Tibial nerve (tissue), 4 donors: ENCODE measurements around the gene PRKG1. TPM values are rescaled to one million over a fixed set of nuclear protein-coding genes. Genes with fewer than 3 reads are reported as not detected.
"Not testable (repeated sequence)": the region's sequence is repeated elsewhere in the genome, so short reads cannot be mapped to it uniquely, and the experiment has no call there.

ENCODE experiments used
- DNase-seq, 2 donors: peaks; one replicate each; pipeline ENCODE4 v3.0.0-alpha.2; 2019; ENCODE audit warnings: low spot score in 2 of 2
- H3K27ac ChIP-seq, 4 donors: fragments of 200-600 bp; sonication (generic) in 3 of 4; one replicate each; pipeline ENCODE4 v1.5.1; 2017 to 2019; ENCODE audit warnings: mild to moderate bottlenecking in 1 of 4
- H3K27me3 ChIP-seq, 2 donors: fragments of 200-600 bp; sonication (generic) in 1 of 2; one replicate each; pipeline versions ENCODE4 v1.5.1 to v1.6.0; 2017 to 2019
- H3K36me3 ChIP-seq, 3 donors: fragments of 200-600 bp; sonication (generic); one replicate each; pipeline ENCODE4 v1.5.1; 2018 to 2019
- H3K4me1 ChIP-seq, 4 donors: fragments of 200-600 bp; sonication (generic) in 3 of 4; one replicate each; pipeline ENCODE4 v1.5.1; 2017 to 2019
- H3K4me3 ChIP-seq, 4 donors: fragments of 200-600 bp; sonication (generic) in 3 of 4; one replicate each; pipeline ENCODE4 v1.5.1; 2017 to 2019; ENCODE audit warnings: mild to moderate bottlenecking in 1 of 4, moderate library complexity in 1 of 4
- H3K9me3 ChIP-seq, 4 donors: fragments of 200-600 bp; sonication (generic) in 3 of 4; one replicate each; pipeline ENCODE4 v1.5.1; 2017 to 2019
- EP300 ChIP-seq, 2 donors: sonication (generic); formaldehyde crosslinking; IDR thresholded peaks; one replicate each; pipeline ENCODE4 v1.6.1; 2017; ENCODE audit warnings: antibody characterized with exemption in 2 of 2, mild to moderate bottlenecking in 1 of 2
- POLR2A ChIP-seq, 2 donors: fragments of 450-650 bp; IDR thresholded peaks; one replicate each; pipeline ENCODE4 v1.6.1; 2017; ENCODE audit warnings: antibody characterized with exemption in 2 of 2, mild to moderate bottlenecking in 2 of 2, moderate library complexity in 2 of 2
- WGBS, 2 donors: methylation state at CpG; one replicate each; pipeline ENCODE4 v1.1.5; 2018; 5-methylcytosine and 5-hydroxymethylcytosine counted together
- total RNA-seq, 4 donors: library from RNA; depleted of rRNA; stranded (reverse); fragments of >200 nt; gene quantifications; one replicate each; pipeline ENCODE4 v1.1.0, GENCODE V29; 2016
- TF ChIP-seq, protein P1 (sequence below), 5 experiments: fragments of 200-600 bp in 3 of 5; fragments of 450-650 bp in 2 of 5; sonication (generic) in 3 of 5; IDR thresholded peaks; one replicate each; pipeline ENCODE4 v1.5.1; 2016 to 2019; ENCODE audit warnings: antibody characterized with exemption in 5 of 5, mild to moderate bottlenecking in 3 of 5, moderate library complexity in 2 of 5

The PRKG1 gene
- total RNA-seq, 4 donors from 2014 or later: 8.7 to 35.0 (median 14.8) TPM

- H3K9me3 ChIP-seq: no peaks in the 10 kb centered on the region
- no peak for TF ChIP-seq POLR2A (IDR thresholded peaks at IDR 0.05)
- TF ChIP-seq, protein P1, sequence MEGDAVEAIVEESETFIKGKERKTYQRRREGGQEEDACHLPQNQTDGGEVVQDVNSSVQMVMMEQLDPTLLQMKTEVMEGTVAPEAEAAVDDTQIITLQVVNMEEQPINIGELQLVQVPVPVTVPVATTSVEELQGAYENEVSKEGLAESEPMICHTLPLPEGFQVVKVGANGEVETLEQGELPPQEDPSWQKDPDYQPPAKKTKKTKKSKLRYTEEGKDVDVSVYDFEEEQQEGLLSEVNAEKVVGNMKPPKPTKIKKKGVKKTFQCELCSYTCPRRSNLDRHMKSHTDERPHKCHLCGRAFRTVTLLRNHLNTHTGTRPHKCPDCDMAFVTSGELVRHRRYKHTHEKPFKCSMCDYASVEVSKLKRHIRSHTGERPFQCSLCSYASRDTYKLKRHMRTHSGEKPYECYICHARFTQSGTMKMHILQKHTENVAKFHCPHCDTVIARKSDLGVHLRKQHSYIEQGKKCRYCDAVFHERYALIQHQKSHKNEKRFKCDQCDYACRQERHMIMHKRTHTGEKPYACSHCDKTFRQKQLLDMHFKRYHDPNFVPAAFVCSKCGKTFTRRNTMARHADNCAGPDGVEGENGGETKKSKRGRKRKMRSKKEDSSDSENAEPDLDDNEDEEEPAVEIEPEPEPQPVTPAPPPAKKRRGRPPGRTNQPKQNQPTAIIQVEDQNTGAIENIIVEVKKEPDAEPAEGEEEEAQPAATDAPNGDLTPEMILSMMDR (IDR thresholded peaks at IDR 0.05): no peak
- TF ChIP-seq EP300 (IDR thresholded peaks at IDR 0.05): no peak
- H3K4me1 ChIP-seq: peaks cover 0 to 5% (median 0%) of the 10 kb centered on the region in 4 donors
- H3K36me3 ChIP-seq: no peaks in the 10 kb centered on the region
- no peak overlapping the region for H3K27ac ChIP-seq
- H3K4me3 ChIP-seq: no peak overlapping the region
- WGBS, 2 donors: 65 to 82% methylated on average over 2 of the region's 2 CpGs
- DNase-seq: no peak
- H3K27me3 ChIP-seq: no peaks in the 10 kb centered on the region
Measured at GRCh38 chr10:51203359-51203758, 129.1 kb downstream of the PRKG1 start.

DNA sequence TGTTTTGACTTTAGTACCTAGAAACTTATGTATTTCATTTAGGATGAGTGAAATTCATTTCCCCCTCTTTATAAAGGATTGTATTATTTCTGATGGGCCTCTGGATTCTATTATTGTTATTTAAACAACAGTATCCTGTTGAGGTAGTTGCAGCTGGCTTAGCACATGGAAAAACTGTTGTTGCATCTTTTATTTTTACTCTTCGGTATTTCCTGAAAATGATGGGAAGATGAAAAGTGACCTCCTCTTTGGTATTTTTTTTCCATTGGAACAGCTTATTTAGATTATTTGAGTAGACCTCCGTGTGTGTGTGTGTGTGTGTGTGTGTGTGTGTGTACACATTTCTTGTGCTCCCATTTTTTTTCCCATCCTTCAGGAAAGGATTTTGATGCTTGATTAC is 129.8 kb downstream of the PRKG1 start:
- Histone ChIP-seq H3K4me1 (peaks cover 0 to 5% (median 0%) of the 10 kb centered on the region in 4 donors), H3K9me3 (no peaks in the 10 kb centered on the region), H3K4me3 (no peak overlapping the region), H3K27ac (no peak overlapping the region), H3K27me3 (no peaks in the 10 kb centered on the region), H3K36me3 (no peaks in the 10 kb centered on the region)
- 36 to 63% methylated on average over 2 of the region's 2 CpGs for WGBS, 2 donors
- no peak for DNase-seq
- TF ChIP-seq, protein P1 (IDR thresholded peaks at IDR 0.05): no peak
- TF ChIP-seq EP300 (IDR thresholded peaks at IDR 0.05): no peak
- no peak for TF ChIP-seq POLR2A (IDR thresholded peaks at IDR 0.05)

DNA sequence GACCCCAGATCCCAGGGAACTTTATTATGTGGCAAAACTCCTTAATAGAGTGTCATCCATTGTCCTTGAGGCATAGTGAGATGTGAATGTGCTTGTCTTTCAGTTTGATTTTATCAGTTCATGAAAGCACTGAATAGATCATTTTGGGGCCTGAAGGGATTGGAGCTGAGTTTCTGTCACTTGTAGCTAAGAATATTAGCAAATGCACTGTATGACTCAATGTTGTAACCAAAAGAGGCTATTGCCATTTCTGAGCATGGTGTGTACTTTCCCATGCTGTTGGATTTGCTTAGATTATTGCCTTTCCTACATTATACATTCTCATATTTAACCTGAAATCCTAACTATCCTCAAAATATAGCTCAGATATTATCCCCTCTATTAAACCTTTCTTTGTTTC is 130.4 kb downstream of the PRKG1 start:
- Histone ChIP-seq H3K4me3 (no peak overlapping the region), H3K27ac (no peak overlapping the region), H3K27me3 (no peaks in the 10 kb centered on the region), H3K9me3 (no peaks in the 10 kb centered on the region), H3K36me3 (no peaks in the 10 kb centered on the region), H3K4me1 (peaks cover 0 to 5% (median 0%) of the 10 kb centered on the region in 4 donors)
- TF ChIP-seq POLR2A (IDR thresholded peaks at IDR 0.05) (no peak), EP300 (IDR thresholded peaks at IDR 0.05) (no peak)
- TF ChIP-seq, protein P1 (IDR thresholded peaks at IDR 0.05): no peak
- no peak for DNase-seq

GRCh38 chr10:51206500-51206899 is 132.2 kb downstream of the PRKG1 start:
- WGBS, 2 donors: 81 to 83% methylated on average over 1 of the region's 1 CpG
- no peaks in the 10 kb centered on the region for H3K27me3 ChIP-seq
- H3K4me1 ChIP-seq: peaks cover 0 to 5% (median 0%) of the 10 kb centered on the region in 4 donors
- H3K9me3 ChIP-seq: no peaks in the 10 kb centered on the region
- TF ChIP-seq POLR2A (IDR thresholded peaks at IDR 0.05): no peak
- no peak for TF ChIP-seq EP300 (IDR thresholded peaks at IDR 0.05)
- TF ChIP-seq, protein P1 (IDR thresholded peaks at IDR 0.05): no peak
- no peak overlapping the region for H3K4me3 ChIP-seq
- DNase-seq: no peak
- H3K27ac ChIP-seq: no peak overlapping the region
- H3K36me3 ChIP-seq: no peaks in the 10 kb centered on the region

- not testable (repeated sequence) for H3K36me3 ChIP-seq, H3K27me3 ChIP-seq, H3K4me1 ChIP-seq, H3K4me3 ChIP-seq, H3K27ac ChIP-seq, H3K9me3 ChIP-seq, DNase-seq
- 83 to 90% methylated on average over 5 of the region's 5 CpGs for WGBS, 2 donors
Measured at GRCh38 chr10:51212937-51213336, 138.7 kb downstream of the PRKG1 start.
